Astrocyte of the cerebellum (primary cell): Measurements from ENCODE around the gene SDK2.

ENCODE experiments used
- DNase-seq: peaks from one replicate; pipeline ENCODE4 v3.0.0-alpha.2; 2011; ENCODE audit warnings: low read depth
- H3K4me3 ChIP-seq: 2 replicates; pipeline ENCODE4 v1.5.1; 2011; ENCODE audit warnings: mild to moderate bottlenecking, low read depth, low read length, moderate library complexity
- in situ Hi-C: cut with HindIII; loops from 2 replicates; pipeline ENCODE4 v1.10.0; 2017; ENCODE audit warnings: low sequenced_read_pairs
- TF ChIP-seq, protein P1 (sequence below): IDR thresholded peaks from 2 replicates; pipeline ENCODE4 v1.5.1; 2012; ENCODE audit warnings: low read length, low read depth, moderate library complexity, mild to moderate bottlenecking; ENCODE audit errors: missing control alignments

The SDK2 gene

DNA sequence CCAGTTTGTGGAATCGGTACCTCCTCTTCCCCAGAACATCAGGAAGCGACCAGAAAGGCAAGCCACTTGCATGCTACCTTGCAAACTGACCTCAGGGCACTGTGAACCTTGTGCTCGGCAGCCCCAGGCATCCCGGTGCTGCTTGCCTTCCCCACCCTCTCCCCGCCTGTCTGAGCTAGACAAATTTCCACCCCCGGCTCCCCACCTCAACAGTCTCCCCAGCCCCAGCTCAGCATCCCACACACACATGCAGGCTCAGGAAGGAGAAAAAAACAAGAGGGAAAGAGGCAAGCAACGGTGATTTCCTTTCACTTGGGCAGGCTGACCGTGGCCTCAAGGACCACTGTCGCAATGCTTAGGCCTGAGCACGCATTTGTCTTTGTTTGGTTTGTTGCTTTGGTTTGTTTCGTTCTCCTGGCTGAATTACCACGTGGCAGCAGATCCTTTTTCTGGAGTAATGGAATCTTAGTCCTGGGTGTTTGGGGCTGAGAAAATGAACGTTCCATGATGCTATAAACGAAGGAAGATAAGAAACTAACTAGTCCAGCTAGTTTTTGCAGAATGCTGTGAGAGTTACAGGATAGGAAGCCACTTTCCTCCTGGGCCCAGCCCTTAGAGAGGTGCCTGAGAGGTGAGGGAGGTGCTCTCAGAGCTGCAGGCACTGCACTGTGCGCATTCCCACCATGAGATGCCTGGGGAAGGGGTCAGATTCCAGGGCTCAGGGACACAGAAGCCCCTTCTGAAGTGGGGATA, 27.9 kb downstream of the SDK2 start:
- no peak for DNase-seq
- TF ChIP-seq, protein P1, sequence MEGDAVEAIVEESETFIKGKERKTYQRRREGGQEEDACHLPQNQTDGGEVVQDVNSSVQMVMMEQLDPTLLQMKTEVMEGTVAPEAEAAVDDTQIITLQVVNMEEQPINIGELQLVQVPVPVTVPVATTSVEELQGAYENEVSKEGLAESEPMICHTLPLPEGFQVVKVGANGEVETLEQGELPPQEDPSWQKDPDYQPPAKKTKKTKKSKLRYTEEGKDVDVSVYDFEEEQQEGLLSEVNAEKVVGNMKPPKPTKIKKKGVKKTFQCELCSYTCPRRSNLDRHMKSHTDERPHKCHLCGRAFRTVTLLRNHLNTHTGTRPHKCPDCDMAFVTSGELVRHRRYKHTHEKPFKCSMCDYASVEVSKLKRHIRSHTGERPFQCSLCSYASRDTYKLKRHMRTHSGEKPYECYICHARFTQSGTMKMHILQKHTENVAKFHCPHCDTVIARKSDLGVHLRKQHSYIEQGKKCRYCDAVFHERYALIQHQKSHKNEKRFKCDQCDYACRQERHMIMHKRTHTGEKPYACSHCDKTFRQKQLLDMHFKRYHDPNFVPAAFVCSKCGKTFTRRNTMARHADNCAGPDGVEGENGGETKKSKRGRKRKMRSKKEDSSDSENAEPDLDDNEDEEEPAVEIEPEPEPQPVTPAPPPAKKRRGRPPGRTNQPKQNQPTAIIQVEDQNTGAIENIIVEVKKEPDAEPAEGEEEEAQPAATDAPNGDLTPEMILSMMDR = no peak
- H3K4me3 ChIP-seq = no peak overlapping the region
- in situ Hi-C loops = no loop called here

DNA sequence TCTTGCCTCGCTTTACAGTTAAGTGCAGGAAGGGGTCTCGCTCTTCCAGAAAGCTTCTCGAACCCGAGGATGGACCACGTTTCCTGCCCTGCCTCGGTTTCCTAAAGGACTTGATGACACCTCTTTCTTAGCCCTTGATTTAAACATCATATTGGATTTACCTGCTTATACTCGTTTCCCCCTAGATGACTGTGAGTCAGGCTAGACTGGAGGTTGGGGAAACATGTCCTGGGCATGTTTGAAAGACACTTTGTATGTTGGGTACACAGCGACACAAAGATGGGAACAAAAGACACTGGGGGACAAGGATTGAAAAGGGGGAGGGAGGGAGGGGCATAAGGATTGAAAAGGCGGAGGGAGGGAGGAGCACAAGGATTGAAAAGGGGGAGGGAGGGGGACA, 30.0 kb downstream of the SDK2 start:
- H3K4me3 ChIP-seq = no peak overlapping the region
- in situ Hi-C loops = no loop called here
- TF ChIP-seq, protein P1 = no peak
- no peak for DNase-seq

- in situ Hi-C loops = no loop called here
Observed at GRCh38 chr17:73613271-73614233, 30.7 kb downstream of the SDK2 start.

DNA sequence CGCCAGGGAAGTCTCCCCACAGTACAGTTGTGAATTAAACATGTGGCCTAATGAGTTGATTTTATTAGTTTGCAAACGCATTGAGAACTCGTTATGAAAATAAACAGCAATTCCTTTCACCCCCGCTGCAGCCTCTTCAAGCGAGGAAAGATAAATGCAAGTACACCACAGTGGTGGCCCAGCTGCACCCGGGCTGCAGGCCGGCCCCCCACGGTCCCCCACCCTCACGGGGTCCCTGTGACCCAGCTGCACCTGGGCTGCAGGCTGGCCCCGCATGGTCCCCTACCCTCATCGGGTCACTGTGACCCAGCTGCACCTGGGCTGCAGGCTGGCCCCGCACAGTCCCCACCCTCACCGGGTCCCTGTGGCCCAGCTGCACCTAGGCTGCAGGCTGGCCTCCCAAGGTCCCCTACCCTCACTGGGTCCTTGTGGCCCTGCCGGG, 32.2 kb downstream of the SDK2 start:
- H3K4me3 ChIP-seq = no peak overlapping the region
- TF ChIP-seq, protein P1 = no peak
- no peak for DNase-seq
- in situ Hi-C loops = no loop called here

More at GRCh38 chr17:73613271-73614233, 30.7 kb downstream of the SDK2 start:
- no peak for DNase-seq
- no peak overlapping the region for H3K4me3 ChIP-seq
- TF ChIP-seq, protein P1 = no peak

DNA sequence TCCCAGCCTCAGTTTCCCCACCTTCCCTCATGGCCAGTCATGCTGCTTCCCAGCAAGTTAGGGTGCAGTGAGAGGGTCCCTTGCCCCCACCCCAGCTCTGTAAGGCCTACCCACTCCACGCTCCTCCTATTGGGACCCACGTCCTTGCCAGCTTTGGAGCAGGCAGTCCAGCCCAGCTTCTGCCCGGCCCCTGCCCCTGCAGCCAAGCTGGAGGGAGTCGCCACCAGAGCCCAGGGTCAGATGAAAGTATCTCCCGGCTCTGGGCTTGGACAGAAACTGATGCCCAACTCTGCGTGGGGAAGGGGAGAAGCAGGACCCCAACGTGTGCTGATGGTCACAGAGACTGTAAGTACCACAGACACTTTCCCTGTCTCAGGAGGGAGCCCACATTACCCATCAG, 32.6 kb downstream of the SDK2 start:
- TF ChIP-seq, protein P1 = no peak
- in situ Hi-C loops = no loop called here
- no peak for DNase-seq
- no peak overlapping the region for H3K4me3 ChIP-seq

DNA sequence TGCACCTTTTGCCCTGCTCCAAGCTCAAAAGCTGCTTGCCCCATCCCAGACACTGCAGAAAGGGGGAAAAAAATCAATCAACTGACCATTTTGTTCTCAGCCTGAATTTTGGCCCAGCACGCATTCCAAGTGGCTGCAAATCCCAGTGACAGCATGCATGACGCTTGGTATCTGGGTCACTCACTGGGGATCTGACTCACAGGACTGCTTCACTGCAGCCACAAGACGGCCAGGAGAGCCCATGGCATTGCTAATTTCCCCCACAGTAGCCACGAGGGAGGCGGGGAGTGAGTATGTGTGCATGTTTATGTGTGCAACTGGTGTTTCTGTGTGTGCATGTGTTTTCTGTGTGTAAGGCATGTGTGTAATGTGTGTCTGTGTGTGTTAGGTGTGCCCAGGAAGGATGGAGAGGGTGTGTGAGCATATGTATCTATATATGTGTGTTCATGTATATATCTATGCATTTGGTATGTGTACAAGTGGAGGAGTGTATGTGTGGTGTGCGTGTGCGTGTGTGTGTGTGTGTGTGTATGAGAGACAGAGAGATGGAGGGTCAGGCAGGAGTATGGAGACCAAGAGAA, 33.8 kb downstream of the SDK2 start:
- no peak for DNase-seq
- TF ChIP-seq, protein P1 = no peak
- in situ Hi-C loops = no loop called here
- no peak overlapping the region for H3K4me3 ChIP-seq
